Activated CD8-positive, alpha-beta memory T cell treated with anti-CD3 and anti-CD28 coated beads, Interleukin-2, amount 50 U/mL, for 48 hours (primary cell): ENCODE results near the gene PHKG2.

Experiments
- DNase-seq: peaks from one replicate; pipeline ENCODE4 v3.0.0-alpha.2; 2020

The PHKG2 gene

DNA sequence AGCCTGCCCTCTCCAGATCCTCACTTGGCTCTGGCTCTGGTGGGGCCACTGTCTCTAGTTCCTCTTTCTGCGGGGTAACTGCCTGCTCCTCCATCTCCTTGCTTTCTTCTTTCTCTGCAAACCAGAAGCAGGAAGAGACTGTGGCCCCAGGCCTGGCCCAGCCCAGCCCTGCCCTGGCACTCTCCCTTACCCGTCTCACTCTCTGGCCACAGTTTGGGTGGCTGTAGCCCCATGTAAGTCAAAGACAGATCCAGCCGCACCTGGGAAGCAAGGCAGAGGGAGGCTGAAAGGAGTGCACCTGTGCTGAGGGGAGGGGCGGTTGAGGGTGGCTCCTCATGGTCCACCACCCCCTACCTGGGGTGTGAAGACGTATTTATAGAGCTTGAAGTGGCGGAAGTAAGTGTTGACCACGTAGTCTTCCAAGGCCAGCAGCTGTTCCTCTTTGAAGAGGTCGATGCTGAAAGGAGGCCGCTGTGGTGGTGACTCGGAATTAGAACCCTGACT, 10.8 kb downstream of the PHKG2 start:
- no peak for DNase-seq

DNA sequence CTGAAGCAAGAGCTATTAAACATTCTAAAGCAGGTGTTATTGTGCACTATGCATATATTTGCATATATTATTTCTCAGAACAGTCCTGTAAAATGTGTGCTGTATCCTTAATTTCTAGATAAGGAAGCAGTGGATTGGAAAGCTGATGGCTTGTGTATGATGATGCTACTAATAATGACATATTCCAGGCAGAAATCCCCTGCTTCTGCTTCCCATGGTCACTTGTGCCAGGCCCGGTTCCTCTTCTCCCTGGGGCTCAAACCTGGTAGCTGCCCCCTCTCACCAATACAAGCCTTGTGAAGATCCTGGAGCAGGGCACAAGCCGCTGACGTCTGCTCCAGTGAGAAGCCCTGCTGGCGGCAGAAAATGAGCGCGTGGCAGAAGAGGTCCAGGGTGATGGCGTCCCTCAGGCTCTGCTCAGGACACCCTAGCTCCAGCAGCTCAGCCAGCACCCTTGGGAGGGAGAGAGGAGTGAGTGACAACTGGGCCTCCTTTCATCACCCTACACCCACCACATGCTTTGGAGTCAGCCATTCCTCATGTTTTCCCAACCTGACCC, 11.9 kb downstream of the PHKG2 start:
- no peak for DNase-seq

DNA sequence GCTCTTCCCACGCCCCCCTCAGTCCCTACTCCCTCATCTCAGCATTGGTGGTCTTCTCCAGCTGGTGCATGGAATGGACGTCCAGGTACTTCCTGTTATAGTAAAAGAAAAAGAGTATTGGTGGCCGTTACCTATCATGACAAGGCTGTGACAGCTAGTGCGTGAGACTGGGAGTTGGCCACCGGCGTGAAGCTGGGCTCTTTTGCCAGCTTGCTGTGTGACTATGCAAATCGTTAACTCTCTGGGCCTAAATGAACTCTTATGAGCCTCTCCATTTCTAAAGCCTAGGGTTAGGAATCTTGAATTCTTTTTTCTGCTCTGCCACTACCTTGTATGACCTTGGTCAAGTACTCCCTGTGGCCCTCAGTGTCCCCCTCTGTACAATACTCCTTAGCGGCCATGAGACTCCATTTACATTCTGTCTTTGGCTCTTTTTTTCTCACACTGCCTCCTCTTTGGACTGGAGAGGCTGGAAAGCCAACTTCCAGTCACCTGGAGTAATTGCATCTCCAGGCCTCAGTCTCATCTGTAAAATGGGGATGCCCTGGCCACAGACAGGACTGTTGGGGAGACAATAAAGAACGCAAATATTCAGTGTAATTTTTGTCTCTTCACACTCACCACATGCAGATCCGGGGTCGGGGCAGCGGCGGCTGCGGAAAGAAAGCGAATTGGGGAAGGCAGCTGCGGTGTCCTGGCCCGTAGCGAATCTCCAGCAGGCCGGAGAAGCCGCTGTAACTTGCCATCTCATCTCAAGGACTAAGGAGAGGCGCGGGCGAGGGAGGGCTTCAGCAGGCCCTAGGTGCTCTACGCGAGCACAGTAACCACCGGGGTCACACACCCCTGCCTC, 12.6 kb downstream of the PHKG2 start:
- DNase-seq = no peak

DNA sequence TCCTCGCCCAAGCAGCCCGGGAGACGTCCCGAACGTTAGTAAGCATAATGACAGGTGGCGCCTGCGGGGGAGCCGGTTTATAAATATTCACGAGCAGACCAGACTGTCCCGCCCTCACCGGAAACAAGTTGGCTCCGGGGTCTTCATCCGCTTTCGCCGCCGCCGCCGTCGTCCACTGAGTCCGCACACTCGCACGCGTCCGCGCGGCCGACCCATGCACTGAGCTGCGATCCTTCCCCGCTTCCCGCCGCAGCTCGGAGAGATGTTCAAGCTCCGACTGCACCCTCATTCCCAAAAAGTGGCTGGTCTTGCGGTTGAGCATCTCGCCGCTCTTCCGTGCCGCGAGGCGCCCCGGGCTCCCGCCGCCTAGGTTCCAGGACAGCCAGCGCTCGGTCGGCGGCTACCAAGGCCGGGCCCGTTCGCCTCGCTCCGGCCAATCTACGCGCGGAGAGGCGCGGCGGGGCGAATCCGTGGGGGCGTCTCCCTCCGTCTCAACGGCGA, 13.3 kb downstream of the PHKG2 start:
- DNase-seq = peak; percentile 74

DNA sequence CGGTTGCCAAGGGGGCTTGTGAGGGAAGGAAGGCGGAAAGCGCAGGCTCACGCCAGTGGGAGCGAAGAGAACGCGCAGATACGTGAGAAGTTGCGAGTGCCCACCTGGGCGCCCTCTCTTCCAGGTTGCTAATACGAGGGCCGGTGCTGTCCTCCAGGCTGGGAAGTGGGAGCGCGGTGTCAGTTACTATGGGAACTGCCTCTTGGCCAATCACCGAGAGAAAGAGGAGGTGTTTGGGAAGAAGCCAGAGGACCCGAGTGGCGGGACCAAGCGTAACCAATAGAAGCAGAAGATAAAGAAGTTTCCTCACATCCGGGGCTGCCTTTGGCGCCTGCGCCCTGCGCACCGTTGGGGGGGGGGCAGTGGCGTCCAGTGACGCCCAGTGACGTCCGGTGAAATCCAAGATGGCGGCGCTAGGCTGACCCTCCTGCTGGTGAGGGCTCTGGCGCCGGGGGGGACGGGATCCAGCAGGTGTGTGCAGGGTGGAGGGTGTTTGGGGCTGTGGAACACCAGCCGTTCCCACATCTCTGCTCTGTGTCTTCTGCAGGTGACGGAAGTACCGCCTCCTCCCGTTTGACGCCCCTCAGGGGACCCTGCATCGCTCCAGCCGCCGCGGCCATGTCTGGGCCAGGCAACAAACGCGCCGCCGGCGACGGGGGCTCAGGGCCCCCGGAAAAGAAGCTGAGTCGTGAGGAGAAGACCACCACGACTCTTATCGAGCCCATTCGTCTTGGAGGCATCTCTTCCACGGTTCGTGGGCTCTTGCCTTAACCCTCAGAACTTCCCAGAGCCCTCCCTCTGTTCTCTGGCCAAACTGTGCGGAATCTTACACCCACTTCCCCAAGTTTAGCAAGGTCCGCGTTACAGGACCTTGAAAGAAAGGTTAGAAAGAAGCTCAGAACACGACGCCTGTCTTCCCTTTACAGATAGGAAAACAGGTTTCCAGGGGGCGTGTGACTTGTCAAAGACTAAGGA, 14.0 kb downstream of the PHKG2 start, which contains the start of the genes CFAP119 and RNF40:
CFAP119 (minus strand) TSS at position 135 of the 975 bp plus-strand sequence. CDS start 314 bp downstream, outside the sequence.
RNF40 (plus strand) TSS at position 395 of the 975 bp plus-strand sequence; CDS start at position 619, 224 bp downstream.
- peak; percentile 94 for DNase-seq

DNA sequence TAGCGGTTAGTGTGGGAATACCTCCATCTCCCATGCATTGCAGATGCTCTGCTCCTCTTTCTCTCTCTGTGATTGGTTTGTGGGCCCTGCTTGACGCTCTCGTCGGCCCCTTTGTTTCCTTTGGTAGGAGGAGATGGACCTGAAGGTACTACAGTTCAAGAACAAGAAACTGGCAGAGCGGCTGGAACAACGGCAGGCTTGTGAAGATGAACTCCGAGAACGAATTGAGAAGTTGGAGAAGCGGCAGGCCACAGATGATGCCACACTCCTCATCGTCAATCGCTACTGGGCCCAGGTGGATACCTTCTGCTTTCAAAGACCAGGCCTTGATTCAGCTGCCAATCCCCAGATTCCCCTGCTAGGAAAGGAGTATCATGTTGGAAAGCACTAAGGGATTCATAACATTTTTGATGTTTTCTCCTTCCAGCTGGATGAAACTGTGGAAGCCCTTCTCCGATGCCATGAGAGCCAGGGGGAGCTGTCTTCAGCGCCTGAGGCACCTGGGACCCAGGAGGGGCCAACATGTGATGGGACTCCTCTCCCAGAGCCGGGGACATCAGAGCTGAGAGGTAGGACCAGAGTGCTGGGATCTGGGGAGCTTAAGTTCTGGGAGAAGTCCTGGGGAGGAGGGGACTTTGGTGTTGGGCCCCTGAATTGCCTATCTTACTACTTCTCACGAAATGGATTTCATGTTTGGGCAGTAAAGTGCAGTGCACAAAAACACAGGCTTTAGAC, 14.9 kb downstream of the PHKG2 start:
- no peak for DNase-seq

DNA sequence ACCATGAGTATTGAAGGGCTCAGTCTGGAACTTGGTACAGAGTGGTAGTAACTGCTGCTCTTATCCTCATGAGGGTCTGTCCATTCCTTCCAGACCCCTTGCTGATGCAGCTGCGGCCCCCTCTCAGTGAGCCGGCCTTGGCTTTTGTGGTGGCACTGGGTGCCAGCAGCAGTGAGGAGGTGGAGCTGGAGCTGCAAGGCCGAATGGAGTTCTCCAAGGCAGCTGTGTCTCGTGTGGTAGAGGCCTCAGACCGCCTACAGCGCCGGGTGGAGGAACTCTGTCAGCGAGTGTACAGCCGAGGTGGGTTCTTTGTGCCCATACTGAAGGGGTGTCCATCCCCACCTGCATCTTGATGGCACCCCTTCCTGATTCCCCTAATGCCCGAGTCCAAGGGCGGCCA, 15.9 kb downstream of the PHKG2 start:
- no peak for DNase-seq

DNA sequence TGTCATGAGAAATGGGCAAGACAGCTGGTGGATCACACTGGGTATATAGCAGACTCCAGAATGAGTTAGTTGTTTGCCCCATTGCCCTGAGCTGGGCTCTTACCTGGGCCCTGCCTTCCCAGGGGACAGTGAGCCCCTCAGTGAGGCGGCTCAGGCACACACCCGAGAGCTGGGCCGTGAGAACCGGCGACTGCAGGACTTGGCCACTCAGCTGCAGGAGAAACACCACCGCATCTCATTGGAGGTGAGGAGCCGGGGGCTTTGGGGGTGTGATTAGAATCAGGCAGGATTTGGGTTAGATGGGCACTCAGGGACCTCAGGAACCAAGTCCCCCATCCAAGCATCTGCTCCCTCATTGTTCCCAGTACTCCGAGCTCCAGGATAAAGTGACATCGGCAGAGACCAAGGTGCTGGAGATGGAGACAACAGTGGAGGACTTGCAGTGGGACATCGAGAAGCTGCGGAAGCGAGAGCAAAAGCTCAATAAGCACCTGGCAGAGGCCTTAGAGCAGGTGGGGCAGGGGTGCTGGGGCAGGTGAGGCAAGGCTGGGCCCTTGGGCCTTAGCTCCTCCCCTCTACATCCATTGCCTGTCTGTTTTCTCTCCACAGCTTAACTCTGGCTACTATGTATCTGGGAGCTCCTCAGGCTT, 16.7 kb downstream of the PHKG2 start:
- DNase-seq = no peak

DNA sequence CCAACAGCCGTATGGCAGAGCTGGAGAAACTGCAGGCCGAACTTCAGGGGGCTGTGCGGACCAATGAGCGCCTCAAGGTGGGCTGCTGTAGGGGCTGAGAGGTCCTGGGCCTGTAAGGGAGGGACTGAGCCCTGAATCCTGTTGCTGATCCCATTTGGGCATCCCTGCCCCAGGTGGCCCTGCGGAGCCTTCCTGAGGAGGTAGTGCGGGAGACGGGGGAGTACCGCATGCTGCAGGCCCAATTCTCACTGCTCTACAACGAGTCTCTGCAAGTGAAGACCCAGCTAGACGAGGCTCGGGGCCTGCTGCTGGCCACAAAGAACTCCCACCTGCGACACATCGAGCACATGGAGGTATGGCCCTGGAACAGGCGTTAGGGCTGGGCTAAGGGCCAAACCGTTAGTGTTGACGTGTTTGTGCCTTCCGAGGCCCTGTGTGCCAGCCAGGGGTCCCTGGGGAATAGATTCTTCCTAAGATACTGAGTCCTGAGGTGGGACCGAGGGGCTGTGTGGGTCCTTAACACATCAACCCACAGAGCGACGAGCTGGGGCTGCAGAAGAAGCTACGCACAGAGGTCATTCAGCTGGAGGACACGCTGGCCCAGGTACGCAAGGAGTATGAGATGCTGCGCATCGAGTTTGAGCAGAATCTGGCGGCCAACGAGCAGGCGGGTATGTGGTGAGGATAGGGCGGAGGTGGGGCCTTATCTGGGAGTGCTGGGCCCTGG, 18.1 kb downstream of the PHKG2 start:
- no peak for DNase-seq

DNA sequence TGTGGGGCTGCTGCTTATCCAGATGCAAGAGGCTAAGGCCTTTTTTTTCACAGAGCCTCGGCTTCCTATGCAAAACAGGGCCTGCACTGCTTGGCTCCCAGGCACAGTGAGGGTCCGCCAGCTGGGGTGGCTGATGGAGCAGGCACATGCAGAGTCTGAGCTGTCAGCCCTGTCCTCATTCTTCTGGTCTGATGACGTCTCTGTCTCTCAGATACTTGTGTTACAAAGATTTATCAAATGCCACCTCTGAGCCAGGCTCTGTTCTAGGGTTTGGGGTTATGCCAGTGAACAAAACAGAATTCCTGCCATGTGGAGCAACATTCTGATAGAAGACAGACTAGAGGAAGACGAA, 18.7 kb downstream of the PHKG2 start:
- DNase-seq = no peak

DNA sequence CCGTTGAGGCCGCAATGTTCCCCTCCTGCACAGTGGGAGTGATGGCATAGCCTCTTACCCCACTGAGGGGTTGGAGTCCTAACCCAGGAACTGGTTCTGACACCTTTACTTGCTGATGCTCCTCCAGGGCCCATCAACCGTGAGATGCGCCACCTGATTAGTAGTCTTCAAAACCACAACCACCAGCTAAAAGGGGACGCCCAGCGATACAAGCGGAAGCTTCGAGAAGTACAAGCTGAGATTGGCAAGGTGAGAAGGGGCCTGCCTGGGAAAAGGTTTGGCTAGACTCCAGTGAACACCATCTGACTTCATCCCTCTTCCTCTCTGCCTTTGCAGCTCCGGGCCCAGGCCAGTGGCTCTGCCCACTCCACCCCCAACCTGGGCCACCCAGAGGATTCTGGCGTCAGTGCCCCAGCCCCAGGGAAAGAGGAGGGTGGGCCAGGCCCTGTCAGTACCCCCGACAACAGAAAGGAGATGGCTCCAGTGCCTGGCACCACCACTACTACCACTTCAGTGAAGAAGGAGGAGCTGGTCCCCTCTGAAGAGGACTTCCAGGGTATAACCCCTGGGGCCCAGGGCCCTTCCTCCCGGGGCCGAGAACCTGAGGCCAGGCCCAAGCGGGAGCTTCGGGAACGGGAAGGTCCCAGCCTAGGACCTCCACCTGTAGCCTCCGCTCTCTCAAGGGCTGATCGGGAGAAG, 19.7 kb downstream of the PHKG2 start:
- DNase-seq = no peak

DNA sequence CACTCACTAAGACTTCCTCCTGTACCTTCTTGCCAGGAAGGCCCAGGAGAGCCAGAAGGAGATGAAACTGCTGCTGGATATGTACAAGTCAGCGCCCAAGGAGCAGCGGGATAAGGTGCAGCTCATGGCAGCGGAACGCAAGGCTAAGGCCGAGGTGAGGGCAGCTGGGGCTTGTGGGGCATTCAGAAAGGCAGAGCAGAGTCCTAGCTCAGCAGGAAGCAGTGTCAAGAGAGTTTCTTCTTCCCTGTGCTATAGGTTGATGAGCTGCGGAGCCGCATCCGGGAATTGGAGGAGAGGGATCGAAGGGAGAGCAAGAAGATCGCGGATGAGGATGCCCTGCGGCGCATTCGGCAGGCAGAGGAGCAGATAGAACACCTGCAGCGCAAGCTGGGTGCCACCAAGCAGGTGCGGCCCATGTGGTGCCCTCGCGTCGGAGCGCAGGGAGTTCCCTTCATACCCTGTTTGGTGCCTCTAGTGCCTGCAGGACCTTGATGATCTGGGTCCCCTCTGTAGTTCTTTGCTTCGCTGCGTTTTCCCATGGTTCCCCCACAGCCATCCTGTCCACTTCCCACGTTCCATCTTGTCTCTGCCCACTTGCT, 20.5 kb downstream of the PHKG2 start:
- no peak for DNase-seq

DNA sequence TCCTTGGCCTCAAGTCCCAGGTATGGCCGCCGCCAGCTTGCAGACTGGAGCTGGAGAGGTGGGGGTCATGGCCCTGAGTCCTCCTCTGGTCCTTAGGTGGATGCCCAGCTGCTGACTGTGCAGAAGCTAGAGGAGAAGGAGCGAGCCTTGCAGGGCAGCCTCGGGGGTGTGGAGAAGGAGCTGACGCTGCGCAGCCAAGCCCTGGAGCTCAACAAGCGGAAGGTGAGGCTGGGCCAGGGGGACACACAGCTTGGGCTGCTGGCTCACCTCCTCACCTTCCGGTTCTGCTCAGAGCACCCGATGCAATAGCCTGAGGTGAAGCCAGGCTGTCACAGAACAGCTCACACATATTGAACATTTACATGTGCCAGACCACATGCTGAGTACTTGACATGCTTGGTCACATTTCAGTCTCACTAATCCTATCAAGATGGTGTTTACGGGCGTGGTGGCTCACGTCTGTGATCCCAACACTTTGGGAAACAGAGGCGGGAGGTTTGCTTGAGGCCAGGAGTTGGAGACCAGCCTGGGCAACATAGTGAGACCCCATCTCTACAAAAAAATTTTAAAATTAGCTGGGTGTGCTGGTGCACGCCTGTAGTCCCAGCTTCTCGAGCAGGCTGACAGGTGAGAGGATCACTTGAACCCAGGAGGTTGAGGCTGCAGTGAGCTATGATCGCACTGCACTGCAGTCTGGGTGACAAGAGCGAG, 21.3 kb downstream of the PHKG2 start:
- no peak for DNase-seq

DNA sequence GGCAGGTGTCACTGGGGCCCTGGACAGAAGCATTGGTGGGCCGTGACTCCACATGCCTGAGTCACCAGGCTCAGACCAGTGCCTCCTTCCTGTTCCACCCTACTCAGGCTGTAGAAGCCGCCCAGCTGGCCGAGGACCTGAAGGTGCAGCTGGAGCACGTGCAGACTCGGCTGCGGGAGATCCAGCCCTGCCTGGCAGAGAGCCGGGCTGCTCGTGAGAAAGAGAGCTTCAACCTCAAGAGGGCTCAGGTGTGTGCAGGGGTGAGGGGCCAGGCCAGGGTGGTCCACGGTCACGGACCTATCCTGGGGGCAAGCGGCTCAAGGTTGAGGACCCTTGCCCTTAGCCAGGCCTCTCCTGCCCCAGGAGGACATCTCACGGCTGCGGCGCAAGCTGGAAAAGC, 23.5 kb downstream of the PHKG2 start:
- DNase-seq = no peak

DNA sequence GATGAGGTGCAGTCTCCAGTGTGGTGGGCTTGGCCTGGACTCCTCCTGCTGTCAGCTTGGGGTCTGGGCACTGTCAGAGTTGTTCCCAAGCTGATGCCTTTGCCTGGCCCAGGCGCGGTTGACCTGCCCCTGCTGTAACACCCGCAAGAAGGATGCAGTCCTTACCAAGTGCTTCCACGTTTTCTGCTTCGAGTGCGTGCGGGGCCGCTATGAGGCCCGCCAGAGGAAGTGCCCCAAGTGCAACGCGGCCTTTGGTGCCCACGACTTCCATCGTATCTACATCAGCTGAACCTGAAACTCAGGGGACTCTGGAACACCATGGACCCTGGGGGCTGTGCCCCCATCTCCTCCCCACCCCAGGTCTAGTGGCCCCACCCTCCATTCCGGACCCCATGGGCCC, 25.6 kb downstream of the PHKG2 start:
- DNase-seq = no peak

DNA sequence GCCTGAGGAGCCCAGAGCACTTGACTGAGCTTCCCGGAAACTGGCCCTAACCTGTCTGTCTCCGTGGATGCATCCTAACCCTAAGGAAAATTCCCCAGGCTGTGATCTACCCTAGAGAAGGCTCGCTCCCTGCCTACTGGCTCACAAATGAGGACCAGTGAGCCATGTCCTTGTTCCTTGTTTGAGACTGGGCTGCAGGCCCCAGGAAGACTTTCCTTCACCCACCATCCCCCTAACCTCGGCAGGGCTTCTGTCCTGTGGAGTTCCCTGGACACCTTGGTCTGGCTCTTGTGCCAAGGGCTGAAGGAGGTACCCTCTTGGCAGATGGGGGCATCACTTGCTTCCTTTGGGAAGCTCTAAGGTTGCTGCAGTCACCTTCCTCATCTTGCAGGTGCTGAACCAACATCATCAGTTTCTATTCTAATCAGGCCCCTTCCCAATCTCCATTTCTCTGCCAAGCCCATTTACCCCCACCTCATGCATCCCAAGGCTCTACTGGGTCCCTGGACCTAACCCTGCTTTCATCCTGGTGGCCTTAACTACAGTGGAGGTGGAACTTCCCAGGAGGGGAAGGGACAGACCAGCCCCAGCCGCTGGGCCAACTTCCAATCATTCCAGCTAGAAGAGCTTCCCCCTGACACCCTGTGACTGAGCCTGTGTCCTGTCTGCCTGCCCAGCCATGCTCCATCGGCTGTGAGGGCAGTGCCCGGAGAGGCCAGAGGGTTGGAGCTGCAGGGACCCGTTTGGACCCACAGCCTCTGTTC, 26.3 kb downstream of the PHKG2 start:
- no peak for DNase-seq

DNA sequence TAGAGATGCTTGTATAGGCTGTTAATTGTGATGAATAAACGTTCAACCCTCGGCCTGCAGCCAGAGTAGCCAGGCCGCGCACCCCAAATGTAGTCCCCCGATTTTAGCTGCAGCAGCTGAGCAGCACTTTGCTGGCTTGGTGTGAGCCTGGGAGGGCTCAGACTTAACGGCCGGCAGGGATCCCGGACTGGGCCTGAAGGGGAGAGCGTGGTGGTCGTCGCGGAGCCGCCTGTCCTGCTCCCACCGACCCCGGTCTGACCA, 26.8 kb downstream of the PHKG2 start:
- no peak for DNase-seq

DNA sequence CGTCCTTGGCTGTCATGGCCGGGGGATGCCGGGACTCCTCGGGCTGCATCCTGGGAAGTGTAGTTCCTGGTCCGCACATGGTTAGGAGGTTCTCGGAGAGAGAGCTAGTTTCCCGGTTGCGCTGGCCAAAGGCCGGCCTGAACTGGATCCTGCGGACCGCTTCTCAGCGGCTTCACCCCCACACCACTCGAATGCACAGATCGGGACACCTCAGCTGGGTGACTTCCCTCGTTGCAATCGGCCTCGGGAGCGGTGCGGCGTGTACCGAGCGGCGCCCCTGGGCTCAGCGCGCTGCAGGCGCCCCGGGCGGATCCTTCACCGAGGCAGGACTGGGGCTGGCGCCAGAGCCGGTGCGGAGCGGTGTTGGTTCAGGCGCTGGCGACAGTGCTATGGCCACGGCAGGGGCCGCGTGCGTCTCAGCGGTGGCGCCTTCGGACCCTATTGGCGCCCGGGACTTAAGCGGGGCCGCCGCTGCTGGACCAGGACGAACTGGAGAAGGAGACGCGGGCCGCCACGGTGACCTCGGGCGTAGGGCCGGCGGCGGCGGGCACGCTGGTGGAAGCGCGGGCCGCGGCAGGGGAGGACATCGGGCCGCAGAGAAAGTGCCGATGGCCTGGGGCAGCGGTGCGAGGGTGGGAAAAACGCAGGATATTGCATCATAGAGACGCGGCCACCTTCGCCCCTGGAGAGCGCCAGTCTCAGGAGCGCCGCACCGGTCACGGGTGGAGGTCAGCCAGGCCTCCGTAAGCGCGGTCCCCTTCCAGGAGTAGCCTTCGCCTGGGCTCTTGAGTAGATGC, 27.4 kb downstream of the PHKG2 start:
- DNase-seq = peak; percentile 82
